Nephron progenitor cell (in vitro differentiated cells): Measurements from ENCODE around the gene ITSN2.

Source experiments
- DNase-seq: peaks from one replicate; pipeline ENCODE4 v3.0.0; 2021
- H3K27ac Mint-ChIP-seq: 2 replicates; pipeline ENCODE4 v1.8.0; 2021; ENCODE audit warnings: mild to moderate bottlenecking, moderate library complexity, mixed read lengths
- H3K27me3 Mint-ChIP-seq: 2 replicates; pipeline ENCODE4 v1.8.0; 2021; ENCODE audit warnings: mild to moderate bottlenecking, low read depth, mixed read lengths; ENCODE audit not compliant: poor library complexity
- H3K36me3 Mint-ChIP-seq: 2 replicates; pipeline ENCODE4 v1.8.0; 2021; ENCODE audit warnings: low read depth, mixed read lengths
- H3K4me1 Mint-ChIP-seq: 2 replicates; pipeline ENCODE4 v1.8.0; 2021; ENCODE audit warnings: mixed read lengths
- H3K4me3 Mint-ChIP-seq: 2 replicates; pipeline ENCODE4 v1.8.0; 2021; ENCODE audit warnings: mild to moderate bottlenecking, moderate library complexity, mixed read lengths
- H3K9me3 Mint-ChIP-seq: 2 replicates; pipeline ENCODE4 v1.8.0; 2021; ENCODE audit warnings: mild to moderate bottlenecking, moderate library complexity, mixed read lengths
- CTCF ChIP-seq: fragments of 200-600 bp; sonication (generic); IDR thresholded peaks from 2 replicates; pipeline ENCODE4 v1.5.0; 2021; ENCODE audit warnings: antibody characterized with exemption

The ITSN2 gene

GRCh38 chr2:24179683-24180082, 180.7 kb downstream of the ITSN2 start:
- no peak overlapping the region for H3K4me3 Mint-ChIP-seq
- H3K36me3 Mint-ChIP-seq = no peaks in the 10 kb centered on the region
- H3K27me3 Mint-ChIP-seq = peaks cover 6% of the 10 kb centered on the region
- H3K27ac Mint-ChIP-seq = no peak overlapping the region
- no peaks in the 10 kb centered on the region for H3K9me3 Mint-ChIP-seq
- H3K4me1 Mint-ChIP-seq = peaks cover 27% of the 10 kb centered on the region
- no peak for DNase-seq
- no peak for TF ChIP-seq CTCF

DNA sequence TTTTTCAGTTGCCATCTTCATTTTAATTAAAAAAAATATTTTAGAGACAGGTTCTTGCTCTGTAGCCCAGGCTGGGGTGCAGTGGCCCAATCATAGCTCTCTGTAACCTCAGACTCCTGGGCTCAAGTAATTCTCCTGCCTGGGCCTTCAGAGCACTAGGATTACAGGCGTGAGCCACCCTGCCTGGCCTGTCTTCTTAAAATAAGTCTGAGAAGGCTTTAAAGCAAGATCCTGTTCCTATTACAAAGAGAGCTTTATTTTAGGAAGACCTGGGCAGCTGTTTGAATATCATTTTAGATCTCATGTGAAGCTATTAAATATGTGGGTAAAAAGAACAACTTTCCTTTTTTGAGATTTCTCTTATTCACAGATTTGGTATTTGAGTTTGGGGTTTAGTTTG, 184.0 kb downstream of the ITSN2 start:
- no peak for TF ChIP-seq CTCF
- no peak overlapping the region for H3K4me3 Mint-ChIP-seq
- peaks cover 11% of the 10 kb centered on the region for H3K36me3 Mint-ChIP-seq
- no peak for DNase-seq
- peaks cover 13% of the 10 kb centered on the region for H3K9me3 Mint-ChIP-seq
- H3K27me3 Mint-ChIP-seq = peaks cover 3% of the 10 kb centered on the region
- no peak overlapping the region for H3K27ac Mint-ChIP-seq
- peaks cover under 1% of the 10 kb centered on the region for H3K4me1 Mint-ChIP-seq

- H3K9me3 Mint-ChIP-seq = peaks cover 13% of the 10 kb centered on the region
- H3K27me3 Mint-ChIP-seq = peaks cover 3% of the 10 kb centered on the region
- DNase-seq = no peak
- no peak for TF ChIP-seq CTCF
- no peaks in the 10 kb centered on the region for H3K4me1 Mint-ChIP-seq
- no peak overlapping the region for H3K4me3 Mint-ChIP-seq
- H3K27ac Mint-ChIP-seq = no peak overlapping the region
- peaks cover 11% of the 10 kb centered on the region for H3K36me3 Mint-ChIP-seq
Measured at GRCh38 chr2:24175631-24176187, 184.6 kb downstream of the ITSN2 start.

GRCh38 chr2:24174851-24175277, 185.5 kb downstream of the ITSN2 start, which contains the start of gene FAM228A:
TSS of gene FAM228A (plus strand) at chr2:24175053. CDS start at chr2:24175481, 428 bp downstream.
- DNase-seq = no peak
- H3K4me1 Mint-ChIP-seq = no peaks in the 10 kb centered on the region

GRCh38 chr2:24169023-24169422, 191.3 kb downstream of the ITSN2 start:
- H3K4me3 Mint-ChIP-seq = no peak overlapping the region
- peaks cover 8% of the 10 kb centered on the region for H3K36me3 Mint-ChIP-seq
- peaks cover 9% of the 10 kb centered on the region for H3K4me1 Mint-ChIP-seq
- peaks cover 7% of the 10 kb centered on the region for H3K9me3 Mint-ChIP-seq
- H3K27me3 Mint-ChIP-seq = peaks cover 8% of the 10 kb centered on the region
- H3K27ac Mint-ChIP-seq = no peak overlapping the region
- DNase-seq = no peak
- no peak for TF ChIP-seq CTCF

More at GRCh38 chr2:24174851-24175277, 185.5 kb downstream of the ITSN2 start, which contains the start of gene FAM228A:
- Mint-ChIP-seq H3K27me3 (peaks cover 3% of the 10 kb centered on the region), H3K27ac (no peak within 1 kb of the TSS), H3K9me3 (peaks cover 13% of the 10 kb centered on the region), H3K4me3 (no peak within 1 kb of the TSS), H3K36me3 (peaks cover 11% of the 10 kb centered on the region)
- TF ChIP-seq CTCF = no peak

DNA sequence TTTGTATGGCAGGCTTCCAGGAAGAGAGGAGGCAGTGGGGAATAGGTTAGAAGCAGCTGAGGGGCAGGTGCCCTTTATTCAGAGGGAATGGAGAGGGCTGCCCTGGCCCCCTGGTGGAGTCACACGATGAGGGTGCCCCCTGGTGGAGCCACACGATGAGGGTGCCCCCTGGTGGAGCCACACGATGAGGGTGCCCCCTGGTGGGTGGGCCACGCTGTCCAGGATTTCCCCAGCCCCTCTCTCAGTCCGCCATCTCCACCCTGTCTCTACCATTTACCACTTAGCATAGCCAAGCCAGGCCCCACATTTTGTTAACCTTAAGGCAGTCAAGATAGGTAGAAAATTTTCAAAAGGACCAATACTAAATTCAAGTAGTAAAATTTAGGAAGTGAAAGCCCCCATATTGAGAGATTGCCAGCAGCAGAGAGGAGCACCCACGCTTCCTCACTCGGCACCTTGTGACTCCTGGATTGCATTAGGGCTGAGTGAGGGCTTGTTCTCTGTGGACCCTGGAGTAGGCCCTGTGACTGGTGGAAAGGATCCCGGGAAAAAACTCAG, 195.8 kb downstream of the ITSN2 start:
- Mint-ChIP-seq H3K36me3 (peaks cover 35% of the 10 kb centered on the region), H3K9me3 (peaks cover 33% of the 10 kb centered on the region), H3K27ac (peak overlapping the region; percentile 12), H3K4me3 (no peak overlapping the region), H3K27me3 (peaks cover 8% of the 10 kb centered on the region), H3K4me1 (peaks cover 9% of the 10 kb centered on the region)
- peak; percentile 11 for DNase-seq
- peak; percentile 23 for TF ChIP-seq CTCF
